NOMO-1 treated with dmso at 0.1 percent for 144 hours (cell line): ENCODE data around the gene RALY.
"Not testable (repeated sequence)": the region's sequence is repeated elsewhere in the genome, so short reads cannot be mapped to it uniquely, and the experiment has no call there.

ENCODE experiments used
- DNase-seq: peaks from one replicate; lab custom pipeline; 2025; ENCODE audit not compliant: unreplicated experiment; lab: John Stamatoyannopoulos, UW

The RALY gene

DNA sequence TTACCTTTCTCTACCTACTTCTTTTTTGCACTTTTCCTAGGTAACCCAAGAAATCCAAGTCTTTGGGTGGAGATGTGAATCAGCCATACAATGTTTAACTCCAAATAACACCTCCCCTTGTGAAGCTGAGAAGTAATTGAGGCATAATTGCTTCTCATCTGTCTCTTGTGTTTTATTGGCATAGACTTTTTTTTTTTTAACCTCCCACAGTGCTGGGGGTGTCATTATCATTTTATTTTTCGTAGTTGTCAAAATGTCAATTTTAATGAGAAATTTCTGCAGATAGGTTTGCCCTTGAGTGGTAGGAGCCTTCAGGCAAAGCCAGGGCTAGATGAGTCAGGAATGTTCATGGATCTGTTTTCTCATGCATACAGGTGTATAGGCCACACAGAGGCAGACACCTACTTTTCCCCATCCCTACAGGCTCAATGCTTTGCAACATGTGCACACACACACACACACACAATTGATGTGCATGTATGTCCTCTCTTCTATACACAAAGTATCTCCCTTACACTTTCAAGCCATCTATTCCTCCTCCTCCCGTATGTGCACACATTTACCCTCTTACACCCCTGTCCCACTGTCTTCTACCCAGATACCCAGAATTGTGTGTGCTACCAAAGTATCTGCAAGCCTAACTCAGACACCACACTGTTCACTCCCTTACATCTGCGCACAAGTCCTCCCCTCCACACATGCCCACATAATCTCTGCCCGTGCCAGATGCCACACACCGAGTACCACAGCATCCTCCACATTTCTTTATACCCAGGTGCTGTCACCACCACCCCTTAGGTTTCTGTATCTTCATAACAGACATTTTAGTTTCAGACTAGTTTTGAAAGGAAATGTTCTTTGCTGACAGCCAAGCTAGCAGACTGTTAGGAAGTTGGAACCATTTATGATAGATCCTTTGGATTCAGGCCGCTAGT lies 22.0 kb downstream of the RALY start:
- no peak for DNase-seq

DNA sequence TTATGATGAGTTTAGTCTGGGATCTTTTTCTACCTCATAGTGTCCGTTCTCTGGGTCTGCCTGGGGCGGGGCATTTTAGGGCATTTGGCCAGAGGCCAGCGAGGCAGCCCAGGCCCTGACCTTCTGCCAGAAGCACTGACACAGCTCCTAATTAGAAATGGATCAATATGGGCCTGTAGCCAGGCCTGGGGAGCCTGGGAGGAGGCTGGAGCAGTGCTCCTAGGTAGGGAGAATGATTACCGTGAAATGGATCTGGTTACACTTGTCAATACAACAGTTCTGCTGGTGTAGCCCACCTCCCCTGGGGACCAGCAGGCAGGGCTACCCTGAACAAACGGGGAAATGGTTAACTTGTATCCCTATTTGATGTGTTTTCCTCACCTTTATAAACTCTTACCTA lies 23.0 kb downstream of the RALY start:
- DNase-seq: no peak

DNA sequence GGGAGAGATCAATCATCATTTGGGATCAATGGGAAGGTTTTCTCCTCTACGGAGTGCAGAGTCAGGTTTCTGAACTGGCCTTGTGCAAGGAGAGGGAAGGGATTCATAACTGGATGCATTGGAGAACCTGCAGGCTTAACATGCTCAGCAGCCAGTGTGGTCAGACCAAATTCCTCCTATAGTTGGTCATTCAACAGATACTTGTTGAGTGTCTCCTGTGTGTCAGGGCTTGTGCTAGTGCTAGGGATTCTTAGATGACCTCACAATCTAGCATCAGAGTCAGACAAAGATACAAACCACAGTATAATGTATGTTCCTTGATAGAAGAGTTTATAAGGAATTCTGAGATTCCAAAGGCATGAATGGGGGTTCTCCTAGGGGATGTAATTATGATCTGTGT lies 23.9 kb downstream of the RALY start:
- no peak for DNase-seq

DNA sequence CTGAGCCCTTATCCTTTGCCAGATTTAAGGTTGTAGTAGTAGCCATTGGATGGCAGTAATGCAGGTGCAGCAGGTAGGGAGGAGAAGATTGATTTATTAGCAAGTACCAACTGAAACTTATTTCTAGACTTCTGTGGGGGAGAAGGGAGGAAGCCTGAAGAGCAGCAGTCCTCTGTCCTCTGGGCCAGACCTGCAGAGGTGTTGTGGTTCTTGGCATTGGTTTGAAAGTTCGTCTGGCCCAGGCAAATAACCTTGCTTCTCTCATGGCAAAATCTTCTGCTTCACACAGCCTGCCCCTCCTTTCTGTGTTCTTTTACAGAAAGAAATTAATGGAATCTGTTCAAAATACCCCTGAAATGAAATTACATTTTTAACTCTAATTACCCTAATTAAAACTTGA lies 24.5 kb downstream of the RALY start:
- DNase-seq: no peak

DNA sequence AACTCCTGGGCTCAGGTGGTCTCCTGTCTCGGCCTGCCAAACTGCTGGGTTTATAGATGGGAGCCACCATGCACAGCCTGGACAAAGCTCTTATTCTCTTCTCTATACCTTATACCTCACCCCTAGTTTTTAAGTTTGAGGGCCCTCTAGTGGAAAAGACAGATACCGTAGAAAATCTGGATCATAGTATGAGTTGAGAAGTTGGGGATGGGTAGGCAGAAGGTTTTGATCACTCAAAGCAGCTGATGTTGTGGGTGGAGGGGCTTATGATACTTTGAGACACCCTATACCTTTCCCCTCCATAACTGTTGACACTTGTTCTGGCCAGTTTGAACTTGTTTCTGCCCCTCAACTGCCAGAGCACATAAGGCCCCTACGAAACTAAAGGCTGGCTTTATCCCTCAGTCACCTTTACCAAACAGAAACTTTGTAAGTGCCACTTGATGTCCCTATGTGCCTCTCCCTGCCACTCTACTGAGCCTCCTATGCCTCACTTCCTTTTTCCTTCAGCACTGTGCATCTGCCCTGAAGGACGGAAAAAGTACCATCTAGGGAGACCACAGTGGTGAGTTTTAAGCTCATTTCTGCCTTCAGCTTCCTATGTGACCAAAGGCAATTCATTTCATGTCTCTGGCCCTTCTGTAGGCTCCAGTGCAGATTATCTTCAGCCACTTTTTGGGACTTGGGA lies 28.6 kb downstream of the RALY start:
- peak; percentile 38 for DNase-seq

DNA sequence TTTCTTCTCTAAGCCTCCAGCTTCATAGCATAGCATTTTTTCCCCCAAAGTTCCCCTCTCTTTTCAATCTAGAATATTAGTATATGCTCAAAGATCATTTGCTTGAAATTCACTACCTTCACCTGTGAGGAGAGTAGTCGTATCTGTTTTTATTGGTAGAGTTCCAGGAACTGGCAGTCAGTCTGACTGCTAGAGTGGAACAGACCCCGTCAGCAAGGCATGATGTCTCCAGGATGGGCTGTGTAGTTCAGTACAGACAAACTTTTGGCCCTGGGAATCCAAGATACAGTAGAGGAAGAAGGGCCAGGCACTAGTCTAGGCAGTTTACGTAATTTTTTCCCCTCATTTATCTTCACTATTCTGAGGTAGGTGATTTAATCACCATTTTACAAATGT lies 29.1 kb downstream of the RALY start:
- no peak for DNase-seq

DNA sequence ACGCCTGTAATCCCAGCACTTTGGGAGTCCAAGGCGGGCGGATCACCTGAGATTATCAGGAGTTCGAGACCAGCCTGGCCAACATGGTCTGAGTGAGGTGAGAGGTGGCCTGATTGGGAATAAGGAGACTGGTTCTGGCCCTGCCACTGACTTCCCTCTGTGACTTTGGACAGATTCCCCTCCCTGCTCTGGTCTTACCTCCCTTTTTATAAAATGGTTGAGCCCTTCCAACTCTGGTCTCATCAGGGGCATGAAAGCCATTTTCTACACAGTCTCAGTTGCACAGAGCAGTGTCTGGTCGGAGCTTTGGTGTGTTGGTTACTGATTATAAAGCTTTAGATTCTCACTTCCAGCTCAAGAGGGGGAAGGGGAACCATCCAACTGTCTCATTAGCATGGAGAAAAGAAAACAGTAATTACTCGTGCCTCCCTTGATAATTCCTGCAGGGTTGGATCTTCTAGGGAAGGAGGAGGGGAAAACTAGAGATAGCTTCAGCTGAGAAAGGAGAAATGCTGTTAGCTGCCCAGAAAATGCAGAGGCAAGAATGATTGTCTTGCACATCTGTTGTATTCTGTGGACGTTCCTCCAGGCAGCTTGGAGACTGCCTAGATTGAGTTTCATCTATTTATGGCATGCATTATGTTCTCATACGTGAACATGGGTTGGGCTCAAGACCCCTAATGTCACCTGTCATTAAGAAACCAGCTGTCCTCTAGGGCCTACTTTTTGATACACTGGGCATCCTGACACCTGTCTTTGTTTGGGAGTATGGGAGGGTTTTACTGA lies 30.4 kb downstream of the RALY start:
- no peak for DNase-seq

DNA sequence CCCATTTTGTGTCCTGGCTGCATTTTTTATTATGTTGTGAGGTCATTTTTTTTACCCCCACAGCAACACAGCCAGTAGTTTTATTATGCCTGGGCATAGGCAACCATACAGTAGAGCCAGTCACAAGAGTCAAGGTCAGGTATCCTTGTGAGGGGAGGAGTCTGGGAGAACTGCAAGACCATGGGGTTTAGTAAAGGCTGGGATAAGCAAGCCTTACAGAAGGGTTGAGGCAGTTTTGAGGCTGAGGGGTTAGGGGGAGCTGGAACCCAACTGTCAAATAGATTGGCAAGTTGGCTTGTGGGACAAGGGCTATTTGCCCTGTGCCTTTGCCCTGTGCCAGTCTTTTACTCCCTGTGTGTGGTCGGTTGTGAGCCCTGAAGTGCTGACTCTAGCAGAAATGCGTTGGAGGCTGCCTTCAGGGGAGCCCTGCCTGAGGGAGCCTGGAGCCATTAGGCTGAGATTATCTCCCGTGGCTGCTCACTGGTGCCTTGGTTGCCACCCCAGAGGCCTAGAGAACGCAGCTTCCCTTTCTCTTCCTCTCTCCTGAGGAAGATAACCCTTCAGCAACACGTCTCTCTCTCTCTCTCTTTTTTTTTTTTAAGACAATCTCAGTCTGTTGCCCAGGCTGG lies 31.1 kb downstream of the RALY start:
- no peak for DNase-seq

DNA sequence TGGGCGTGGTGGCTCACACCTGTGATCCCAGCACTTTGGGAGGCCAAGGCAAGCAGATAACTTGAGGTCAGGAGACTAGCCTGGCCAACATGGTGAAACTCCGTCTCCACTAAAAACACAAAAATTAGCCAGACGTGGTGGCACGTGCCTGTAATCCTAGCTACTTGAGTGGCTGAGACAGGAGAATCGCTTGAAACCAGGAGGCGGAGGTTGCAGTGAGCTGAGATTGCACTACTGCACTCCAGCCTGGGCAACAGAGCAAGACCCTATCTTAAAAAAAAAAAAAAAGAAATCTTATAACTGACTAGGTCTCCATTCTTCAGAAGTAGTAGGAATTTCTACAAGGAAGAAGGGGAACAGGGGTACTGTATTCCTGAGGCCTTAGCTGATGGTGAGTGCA lies 34.3 kb downstream of the RALY start:
- DNase-seq: not testable (repeated sequence)

DNA sequence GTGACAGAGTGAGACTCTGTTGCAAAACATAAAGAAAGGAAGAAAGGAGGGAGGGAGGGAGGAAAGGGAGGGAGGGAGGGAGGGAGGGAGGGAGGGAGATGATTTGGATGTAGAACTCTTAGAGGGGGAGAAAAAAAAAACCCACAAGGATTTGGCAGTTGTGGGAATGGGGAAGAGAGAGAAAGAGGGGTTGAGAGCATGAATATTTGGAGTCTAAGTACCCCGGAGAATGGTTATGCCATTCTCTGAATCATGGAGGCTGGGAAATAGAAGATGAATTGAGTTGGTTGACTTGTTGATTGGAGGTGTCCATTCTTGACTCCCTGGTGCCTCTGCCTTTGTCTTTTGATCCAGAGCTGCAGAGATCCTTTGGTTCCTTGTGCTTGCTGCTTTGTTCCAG lies 35.7 kb downstream of the RALY start:
- no peak for DNase-seq

DNA sequence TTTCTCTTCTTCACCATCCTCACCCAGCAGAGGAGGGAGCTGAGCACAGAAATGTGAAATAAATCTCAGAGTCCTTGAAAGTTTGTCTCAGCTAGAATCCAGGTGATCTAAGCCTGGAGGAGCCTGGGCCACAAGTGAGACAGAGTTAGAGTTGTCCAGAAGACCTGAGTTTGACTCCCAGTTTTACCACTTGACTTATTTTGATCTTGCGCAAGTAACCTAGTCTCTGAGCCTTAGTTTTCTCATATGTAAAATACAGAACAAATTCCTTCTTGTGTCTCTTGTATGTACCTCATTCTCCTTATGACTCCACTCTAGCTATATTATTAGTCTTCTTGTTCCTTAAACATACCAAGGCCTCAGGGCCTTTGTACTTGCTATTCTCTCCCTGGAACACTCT lies 36.7 kb downstream of the RALY start:
- no peak for DNase-seq

DNA sequence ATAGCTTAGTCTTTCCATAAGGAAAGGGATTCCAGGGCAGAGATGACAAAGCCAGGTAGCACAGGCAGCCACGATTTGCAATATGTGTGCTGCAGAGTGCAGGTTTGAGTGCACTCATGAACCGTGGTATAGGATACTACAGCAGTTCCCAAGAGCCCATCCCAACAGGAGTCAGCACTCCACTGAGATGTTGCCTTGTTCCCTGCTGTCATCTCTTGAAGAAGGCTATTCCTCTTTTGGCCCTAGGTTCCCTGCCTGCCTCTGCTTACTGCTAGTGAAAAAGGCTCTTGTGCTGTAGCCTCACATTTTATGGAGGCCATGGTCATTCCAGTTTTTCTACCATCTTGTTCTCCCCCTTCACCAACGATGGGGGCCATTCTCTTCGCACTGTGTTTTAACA lies 40.2 kb downstream of the RALY start:
- DNase-seq: no peak

DNA sequence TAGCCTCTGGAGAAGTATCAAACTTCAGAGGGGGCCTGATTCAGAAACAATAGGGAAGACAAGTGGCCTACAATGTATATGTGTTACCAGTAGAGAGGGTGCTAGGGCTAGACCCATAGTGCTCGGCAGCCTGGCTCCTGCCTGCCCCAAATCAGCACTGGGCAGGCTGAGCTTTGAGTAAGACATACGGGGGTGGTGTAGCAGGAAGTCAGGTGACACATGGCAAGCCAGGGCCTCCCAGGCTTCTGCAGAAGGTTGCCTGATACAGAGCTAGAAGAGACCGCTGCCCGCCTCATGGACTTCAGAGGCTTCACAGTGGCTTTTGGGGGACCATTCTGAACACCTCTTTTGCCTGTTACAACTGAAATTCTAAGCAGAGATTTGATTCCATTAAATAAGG lies 43.4 kb downstream of the RALY start:
- no peak for DNase-seq

DNA sequence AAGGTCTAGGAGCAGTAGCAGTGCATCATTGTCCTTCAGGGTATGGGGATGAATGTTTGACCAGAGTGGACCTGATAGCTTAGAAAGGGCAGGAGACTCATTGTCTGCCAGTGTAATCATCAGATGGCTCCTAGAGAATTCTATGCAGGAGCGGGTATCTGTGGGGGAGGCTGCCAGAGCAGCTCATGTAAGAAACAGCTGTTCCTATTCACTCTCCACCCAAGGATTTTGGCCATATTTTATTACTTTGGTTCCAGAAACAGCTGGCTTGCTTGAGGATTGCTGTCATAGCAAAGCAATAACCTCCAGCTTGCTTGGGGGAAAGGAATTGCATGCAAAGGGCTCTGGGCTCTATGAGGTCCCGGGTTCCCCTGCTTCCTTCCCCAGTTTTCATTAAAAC lies 44.1 kb downstream of the RALY start:
- DNase-seq: no peak

DNA sequence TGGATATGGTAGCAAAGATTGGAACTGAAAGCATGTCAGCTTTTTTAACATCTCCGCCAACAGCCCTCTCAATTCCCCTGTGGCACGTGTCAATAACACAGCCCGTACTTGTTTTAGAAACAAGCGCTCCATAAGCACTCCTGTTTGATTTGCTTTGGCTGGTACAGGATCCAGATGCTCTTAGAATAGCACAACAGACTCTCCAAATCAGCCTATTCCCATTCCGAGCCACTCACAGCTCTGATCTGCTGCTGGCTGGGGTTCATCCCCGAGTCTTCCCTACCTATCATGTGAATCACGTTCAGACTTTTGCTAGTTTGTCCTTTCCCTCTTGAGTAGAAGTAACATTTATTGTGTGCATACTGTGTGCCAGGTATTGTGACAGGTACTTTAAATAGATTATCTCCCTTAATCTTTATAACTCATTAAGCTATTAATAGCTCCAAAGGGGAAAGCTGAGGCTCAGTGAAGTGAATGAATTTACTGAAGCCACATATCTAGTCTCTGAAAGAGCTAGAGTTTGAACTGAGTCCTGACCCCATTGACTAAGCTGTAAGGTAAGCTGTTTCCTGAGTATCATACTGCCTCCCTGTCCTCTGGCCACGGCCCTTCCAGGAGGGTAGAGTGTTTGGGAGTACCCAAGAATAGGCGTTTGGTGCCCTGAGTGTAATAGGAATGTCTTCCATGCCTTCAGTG lies 46.7 kb downstream of the RALY start:
- DNase-seq: no peak

DNA sequence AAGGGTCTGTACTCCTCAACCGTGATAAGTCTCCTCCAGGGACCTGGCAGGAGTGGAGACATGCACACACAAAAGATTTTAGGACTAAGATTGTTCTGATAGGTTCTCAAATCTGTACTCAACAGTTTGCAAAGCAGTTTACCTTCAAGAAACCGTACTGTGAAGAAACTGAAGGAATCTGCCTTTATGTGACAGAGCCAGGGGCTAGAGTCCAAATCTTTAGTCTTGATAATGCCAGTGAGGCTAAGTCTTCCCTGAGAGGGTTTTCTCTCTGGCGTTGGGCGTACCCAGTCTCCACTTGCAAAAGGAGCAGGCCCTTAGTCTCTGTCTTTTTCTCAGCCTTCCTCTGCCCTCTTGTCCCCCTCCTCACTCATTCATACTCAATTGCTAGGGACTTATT lies 47.5 kb downstream of the RALY start:
- DNase-seq: no peak

DNA sequence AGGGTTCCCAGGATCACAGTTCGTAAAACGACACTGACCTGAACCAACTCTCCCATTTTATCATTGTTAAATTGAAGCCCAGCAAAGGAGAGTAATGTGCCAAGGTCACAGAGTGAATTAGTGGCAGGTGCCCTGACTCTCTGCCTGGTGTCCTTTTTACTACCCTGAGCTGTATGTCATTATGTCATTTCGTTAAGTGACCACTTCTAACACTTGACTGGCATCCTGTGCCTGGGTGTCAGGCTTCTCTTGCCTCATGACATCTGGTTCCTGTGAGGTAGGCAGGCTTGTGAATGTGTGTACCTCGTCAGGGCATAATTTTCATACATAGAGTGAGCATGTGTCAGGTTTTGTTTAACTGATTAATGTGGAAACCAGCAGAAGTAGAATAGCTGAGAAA lies 48.6 kb downstream of the RALY start:
- no peak for DNase-seq

DNA sequence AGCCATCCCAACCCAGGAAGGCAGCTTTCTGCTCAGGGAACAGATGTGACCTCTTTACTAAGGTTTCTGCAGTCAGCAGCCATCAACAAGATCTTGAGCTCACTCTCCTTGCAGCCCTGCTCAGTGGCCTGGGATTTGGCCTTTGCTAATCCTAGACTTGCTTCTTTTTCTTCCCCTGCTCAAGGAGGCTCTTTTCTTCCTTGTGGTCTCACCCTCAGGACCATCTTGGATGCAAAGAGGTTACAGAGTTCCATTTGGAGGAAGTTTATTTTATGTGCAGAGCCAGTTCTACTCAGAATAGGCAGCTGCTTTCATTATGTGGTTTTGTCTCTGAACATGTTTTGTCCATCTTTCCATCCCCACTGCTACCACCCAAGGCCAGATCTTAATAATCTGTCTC lies 49.3 kb downstream of the RALY start:
- no peak for DNase-seq

DNA sequence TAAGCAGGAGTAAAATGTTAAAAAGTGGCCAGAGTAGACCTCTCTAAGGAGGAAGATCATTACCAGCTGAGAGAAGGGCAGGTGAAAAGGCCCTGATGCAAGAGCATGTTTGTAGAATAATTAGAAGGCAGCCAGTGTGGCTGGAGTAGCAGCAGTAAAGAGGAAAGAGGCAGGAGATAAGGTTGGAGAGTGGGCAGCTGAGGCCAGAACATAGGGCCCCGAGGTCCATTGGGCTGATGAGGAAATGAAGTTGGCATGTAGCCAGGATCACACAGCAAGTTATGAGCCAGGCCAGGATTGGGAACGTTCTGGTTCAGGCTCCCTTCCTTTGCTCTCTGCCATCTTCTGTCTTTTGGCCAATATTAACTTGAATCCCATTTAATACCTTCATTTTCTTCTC lies 51.6 kb downstream of the RALY start:
- DNase-seq: no peak

DNA sequence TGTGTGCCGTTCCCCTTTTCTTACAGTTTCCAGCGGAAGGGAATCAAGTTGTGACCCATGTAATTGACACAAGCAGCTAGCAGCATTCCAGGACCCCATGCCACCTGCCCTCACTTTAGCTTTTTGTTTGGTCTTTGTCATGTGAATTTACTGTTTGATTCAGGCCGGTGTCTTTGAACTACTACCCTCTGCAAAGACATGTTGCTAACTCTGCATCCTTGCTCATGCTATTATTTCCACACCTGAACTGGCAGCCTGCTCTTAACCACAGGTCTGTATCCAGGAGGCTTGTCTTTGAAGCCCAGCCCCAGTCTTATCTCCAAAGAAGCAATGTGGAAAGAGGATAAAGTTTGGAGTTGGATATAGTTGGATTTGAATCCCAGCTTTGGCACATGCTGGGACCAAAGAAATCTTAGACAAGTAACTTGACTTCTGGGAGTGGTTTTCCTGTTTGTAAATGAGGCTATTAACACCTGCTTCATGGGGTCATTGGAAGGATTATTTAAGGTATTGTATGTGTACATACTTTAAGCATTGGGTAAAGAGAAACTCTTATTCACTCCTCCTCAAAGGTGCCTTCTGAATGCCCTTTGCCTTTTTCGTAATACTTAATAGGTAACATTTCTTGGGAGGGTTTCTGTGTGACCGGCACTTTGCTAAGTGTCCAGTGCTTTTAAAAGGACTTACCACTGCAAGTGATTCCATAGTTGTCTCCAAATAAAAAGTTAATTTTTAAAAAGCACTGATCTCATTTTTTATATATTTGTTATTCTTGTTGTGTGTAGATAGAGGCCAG lies 52.4 kb downstream of the RALY start:
- no peak for DNase-seq
